Measurements from ENCODE around the gene YTHDF1. TPM values are rescaled to one million over a fixed set of nuclear protein-coding genes. Genes with fewer than 3 reads are reported as not detected.

The YTHDF1 gene
- total RNA-seq, 4 donors from 2014 or later = 19.9 to 29.2 (median 22.9) TPM

GRCh38 chr20:63238514-63239125, 22.7 kb upstream of the YTHDF1 start:
- intact Hi-C loops (cut with DNase I) = no loop called here
- H3K4me1 ChIP-seq = no peaks in the 10 kb centered on the region
- no peak overlapping the region for H3K4me3 ChIP-seq
- H3K27me3 ChIP-seq = peaks cover 0 to 69% (median 0%) of the 10 kb centered on the region in 4 donors
- H3K9me3 ChIP-seq = no peaks in the 10 kb centered on the region
- TF ChIP-seq CTCF (IDR thresholded peaks at IDR 0.05) = no peak
- TF ChIP-seq POLR2A (IDR thresholded peaks at IDR 0.05) = no peak
- H3K36me3 ChIP-seq = no peaks in the 10 kb centered on the region
- 40% methylated on average over 1 of the region's 16 CpGs; no CpG with 5 or more reads in 1 of the 2 donors for WGBS, 2 donors
- no peak for DNase-seq
- no peak overlapping the region for H3K27ac ChIP-seq

- DNase-seq = no peak
- no peaks in the 10 kb centered on the region for H3K36me3 ChIP-seq
- H3K4me3 ChIP-seq = no peak overlapping the region
- WGBS, 2 donors = 80% methylated on average over 1 of the region's 10 CpGs; no CpG with 5 or more reads in 1 of the 2 donors
- no peak for TF ChIP-seq CTCF (IDR thresholded peaks at IDR 0.05)
- no peak for TF ChIP-seq POLR2A (IDR thresholded peaks at IDR 0.05)
- H3K27ac ChIP-seq = no peak overlapping the region
- intact Hi-C loops (cut with DNase I) = no loop called here
- no peaks in the 10 kb centered on the region for H3K4me1 ChIP-seq
- peaks cover 0 to 69% (median 0%) of the 10 kb centered on the region in 4 donors for H3K27me3 ChIP-seq
- no peaks in the 10 kb centered on the region for H3K9me3 ChIP-seq
These were observed 22.1 kb upstream of the YTHDF1 start for GRCh38 chr20:63238031-63238430.

- H3K9me3 ChIP-seq = no peaks in the 10 kb centered on the region
- H3K27ac ChIP-seq = no peak overlapping the region
- DNase-seq = no peak
- no peaks in the 10 kb centered on the region for H3K36me3 ChIP-seq
- peaks cover 0 to 11% (median 0%) of the 10 kb centered on the region in 3 donors for H3K4me1 ChIP-seq
- H3K27me3 ChIP-seq = peaks cover 0 to 83% (median 0%) of the 10 kb centered on the region in 4 donors
- H3K4me3 ChIP-seq = no peak overlapping the region
- 57 to 80% methylated on average over 2 to 5 of the region's 26 CpGs for WGBS, 2 donors
- intact Hi-C loops (cut with DNase I) = no loop called here
- TF ChIP-seq CTCF (IDR thresholded peaks at IDR 0.05) (no peak), POLR2A (IDR thresholded peaks at IDR 0.05) (no peak)
These were observed 20.3 kb upstream of the YTHDF1 start for GRCh38 chr20:63236116-63236837.

- DNase-seq = no peak
- Histone ChIP-seq H3K4me1 (peaks cover 3 to 12% (median 4%) of the 10 kb centered on the region in 3 donors), H3K4me3 (no peak within 1 kb of the TSS), H3K9me3 (no peaks in the 10 kb centered on the region), H3K36me3 (no peaks in the 10 kb centered on the region), H3K27me3 (peaks cover 0 to 90% (median 0%) of the 10 kb centered on the region in 4 donors), H3K27ac (no peak within 1 kb of the TSS)
- intact Hi-C loops (cut with DNase I) = no loop called here
- WGBS, 2 donors = 32% methylated on average over 7 of the region's 17 CpGs; no CpG with 5 or more reads in 1 of the 2 donors
- TF ChIP-seq CTCF (IDR thresholded peaks at IDR 0.05) (no peak), POLR2A (IDR thresholded peaks at IDR 0.05) (no peak)
These were observed 19.6 kb upstream of the YTHDF1 start, which contains the start of gene BIRC7 for GRCh38 chr20:63235399-63235983. TSS of gene BIRC7 (plus strand) at chr20:63235905. CDS start at chr20:63236097, 192 bp downstream.

Measured in esophagus squamous epithelium (tissue), 5 donors.